ENCODE results near the gene TLE2.
"Not testable (repeated sequence)": the region's sequence is repeated elsewhere in the genome, so short reads cannot be mapped to it uniquely, and the experiment has no call there.

The TLE2 gene

DNA sequence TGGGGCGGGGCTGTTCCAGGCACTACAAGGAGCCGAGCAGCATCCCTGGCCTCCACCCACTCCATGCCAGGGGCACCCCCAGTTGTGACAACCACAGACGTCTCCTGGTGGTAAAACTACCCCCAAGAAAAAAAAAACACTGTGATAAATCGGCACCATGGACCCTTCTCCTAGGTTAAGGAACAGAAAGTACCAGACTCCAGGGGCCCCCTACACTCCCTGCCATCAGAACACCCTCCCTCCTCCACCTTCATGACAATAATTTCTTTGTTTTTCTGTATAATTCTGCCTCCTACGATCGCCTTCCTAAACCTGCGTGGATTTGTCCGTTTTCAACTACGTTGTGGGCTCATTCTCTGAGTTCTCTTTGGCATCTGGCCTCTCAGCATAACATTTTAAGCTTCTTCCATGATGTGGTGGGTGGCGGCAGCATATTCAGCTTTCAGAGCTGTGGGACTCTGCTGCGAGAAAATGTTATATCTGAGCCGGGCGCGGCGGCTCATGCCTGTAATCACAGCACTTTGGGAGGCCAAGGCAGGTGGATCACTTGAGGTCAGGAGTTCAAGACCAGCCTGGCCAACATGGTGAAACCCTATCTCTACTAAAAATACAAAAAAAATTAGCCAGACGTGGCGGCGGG, 8.6 kb downstream of the TLE2 start:
- no peaks in the 10 kb centered on the region for H3K36me3 ChIP-seq (ENCODE audit: insufficient read depth, low read length)
- no peaks in the 10 kb centered on the region for H3K9me3 ChIP-seq (ENCODE audit: control insufficient read depth, insufficient read depth, low read length)
- peaks cover 2% of the 10 kb centered on the region; the same call in 1 of the 2 replicates for H3K4me1 ChIP-seq (ENCODE audit: insufficient read depth, low read length)
- no peak overlapping the region for H3K9ac ChIP-seq (ENCODE audit: low read depth, low read length)

DNA sequence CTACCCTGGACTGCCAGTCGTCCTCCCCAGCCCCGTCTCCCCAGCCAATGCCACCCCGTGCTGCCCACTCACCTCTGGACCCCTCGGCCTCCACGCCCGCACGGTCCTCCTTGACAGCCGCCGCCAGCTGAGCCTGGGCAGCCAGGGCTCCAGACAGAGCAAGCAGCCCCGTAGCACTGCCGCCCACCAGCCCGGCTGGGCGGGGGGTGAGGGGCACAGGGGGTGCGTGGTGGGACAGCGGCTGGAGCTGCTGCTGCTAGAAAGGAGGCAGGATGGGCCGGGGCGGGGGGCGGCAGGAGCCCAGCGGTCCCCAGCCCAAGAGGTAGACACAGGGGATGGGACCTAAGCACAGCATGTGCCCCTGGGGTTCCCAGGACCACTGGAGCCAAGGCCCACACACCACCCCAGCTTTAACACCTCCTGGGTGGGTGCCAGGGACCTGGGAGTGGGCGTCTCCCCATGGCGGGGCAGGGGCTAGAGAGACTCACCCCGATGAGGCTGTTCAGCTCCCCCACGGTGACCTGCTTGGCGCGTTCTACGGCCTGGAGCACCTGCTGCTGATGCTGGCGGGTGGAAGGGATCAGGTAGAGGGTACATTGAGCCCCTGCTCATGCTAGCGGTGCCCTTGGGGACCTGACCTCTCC, 9.7 kb downstream of the TLE2 start:
- H3K36me3 ChIP-seq (ENCODE audit: insufficient read depth, low read length), result no peaks in the 10 kb centered on the region
- H3K9me3 ChIP-seq (ENCODE audit: control insufficient read depth, insufficient read depth, low read length), result no peaks in the 10 kb centered on the region
- H3K9ac ChIP-seq (ENCODE audit: low read depth, low read length), result no peak overlapping the region
- no peaks in the 10 kb centered on the region for H3K4me1 ChIP-seq (ENCODE audit: insufficient read depth, low read length)

DNA sequence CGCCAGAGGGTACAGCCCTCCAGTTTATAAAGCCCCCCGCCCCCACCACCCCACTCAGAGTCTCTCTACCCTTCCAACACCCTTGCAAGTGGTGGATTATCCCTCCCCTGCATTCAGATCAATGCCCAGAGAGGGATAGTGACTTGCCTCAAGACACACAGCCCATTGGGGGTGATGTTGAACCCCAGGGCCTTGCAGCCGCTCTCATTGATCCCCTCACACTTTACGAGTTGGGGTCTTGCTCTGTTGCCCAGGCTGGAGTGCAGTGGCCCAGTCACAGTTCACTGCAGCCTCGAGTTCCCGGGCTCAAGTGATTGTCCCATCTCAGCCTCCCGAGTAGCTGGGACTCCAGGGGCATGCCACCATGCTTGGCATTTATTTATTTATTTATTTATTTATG, 11.2 kb downstream of the TLE2 start:
- Histone ChIP-seq H3K36me3 (ENCODE audit: insufficient read depth, low read length) (no peaks in the 10 kb centered on the region), H3K9me3 (ENCODE audit: control insufficient read depth, insufficient read depth, low read length) (no peaks in the 10 kb centered on the region), H3K9ac (ENCODE audit: low read depth, low read length) (no peak overlapping the region), H3K4me1 (ENCODE audit: insufficient read depth, low read length) (no peaks in the 10 kb centered on the region; the same call in 1 of the 2 replicates)

DNA sequence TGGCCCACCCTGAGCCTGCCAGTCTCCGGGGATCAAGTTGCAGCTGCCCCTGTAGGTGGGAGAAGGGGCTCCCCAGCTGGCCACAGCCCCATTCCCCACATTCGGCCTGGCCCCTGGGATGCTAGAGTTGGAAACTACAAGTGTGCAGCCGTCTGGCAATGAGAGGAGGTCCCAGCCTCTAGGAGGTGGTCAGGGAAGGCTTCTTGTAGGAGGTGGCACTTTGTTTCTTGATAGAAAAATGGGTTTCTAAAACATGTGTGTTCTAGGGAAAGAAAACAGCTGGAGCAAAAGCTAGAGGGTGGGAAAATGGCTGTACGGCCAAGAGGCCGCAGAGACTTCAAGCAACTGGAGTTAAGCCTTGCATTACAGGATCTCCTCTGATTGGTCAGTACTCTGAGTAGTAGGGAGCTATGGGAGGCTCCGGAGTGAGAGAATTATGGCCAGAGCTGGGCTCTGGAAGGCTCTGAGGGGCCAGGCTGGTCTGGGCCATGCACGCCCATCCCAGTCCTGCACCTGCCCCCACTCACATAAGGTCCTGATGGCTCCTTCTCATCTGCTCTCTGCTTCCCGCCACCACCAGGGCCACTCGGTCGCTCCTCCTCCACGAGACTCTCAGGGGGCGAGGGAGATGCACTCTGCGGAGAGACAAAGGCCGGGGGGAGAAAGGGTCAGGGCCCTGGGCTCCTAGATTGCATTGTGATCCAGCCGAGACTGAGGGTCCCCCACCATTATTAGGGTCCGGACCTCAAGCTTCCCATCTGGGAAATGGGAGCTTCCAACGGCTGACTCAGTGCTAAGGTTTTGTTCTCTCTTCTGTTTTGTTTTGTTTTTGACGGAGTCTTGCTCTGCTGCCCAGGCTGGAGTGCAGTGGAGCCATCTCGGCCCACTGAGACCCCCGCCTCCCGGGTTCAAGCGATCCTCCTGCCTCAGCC, 13.7 kb downstream of the TLE2 start:
- Histone ChIP-seq H3K36me3 (ENCODE audit: insufficient read depth, low read length) (no peaks in the 10 kb centered on the region), H3K9me3 (ENCODE audit: control insufficient read depth, insufficient read depth, low read length) (no peaks in the 10 kb centered on the region), H3K9ac (ENCODE audit: low read depth, low read length) (no peak overlapping the region), H3K4me1 (ENCODE audit: insufficient read depth, low read length) (no peaks in the 10 kb centered on the region; the same call in 1 of the 2 replicates)

GRCh38 chr19:3014135-3014534, 14.9 kb downstream of the TLE2 start:
- no peaks in the 10 kb centered on the region; the same call in 1 of the 2 replicates for H3K4me1 ChIP-seq (ENCODE audit: insufficient read depth, low read length)
- no peak overlapping the region for H3K9ac ChIP-seq (ENCODE audit: low read depth, low read length)
- H3K9me3 ChIP-seq (ENCODE audit: control insufficient read depth, insufficient read depth, low read length), result no peaks in the 10 kb centered on the region
- no peaks in the 10 kb centered on the region for H3K36me3 ChIP-seq (ENCODE audit: insufficient read depth, low read length)

DNA sequence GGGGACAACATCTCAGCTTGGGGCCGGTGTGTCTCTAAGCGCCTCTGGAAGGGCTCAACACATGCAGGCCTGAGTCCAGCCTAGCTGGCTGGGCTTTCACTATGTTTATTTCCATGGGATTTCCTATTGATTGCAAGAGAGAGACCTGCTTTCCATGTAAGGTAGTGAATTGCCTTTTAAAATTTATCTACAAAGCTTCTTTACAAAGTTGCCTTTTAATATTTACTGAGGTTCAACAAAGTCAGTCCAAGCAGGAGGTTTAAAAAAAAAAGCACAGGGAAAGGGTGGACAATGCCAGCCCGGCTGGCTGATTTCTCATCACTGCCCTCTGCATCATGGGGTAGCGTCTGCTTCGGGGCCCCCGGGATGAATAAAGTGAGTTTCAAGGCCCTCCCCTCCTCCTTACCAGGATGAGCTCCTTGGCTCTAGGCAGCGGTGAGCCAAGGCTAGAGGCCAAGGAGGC, 15.8 kb downstream of the TLE2 start:
- no peaks in the 10 kb centered on the region for H3K9me3 ChIP-seq (ENCODE audit: control insufficient read depth, insufficient read depth, low read length)
- H3K36me3 ChIP-seq (ENCODE audit: insufficient read depth, low read length), result no peaks in the 10 kb centered on the region
- H3K9ac ChIP-seq (ENCODE audit: low read depth, low read length), result no peak overlapping the region
- no peaks in the 10 kb centered on the region; the same call in 1 of the 2 replicates for H3K4me1 ChIP-seq (ENCODE audit: insufficient read depth, low read length)

- H3K4me1 ChIP-seq (ENCODE audit: insufficient read depth, low read length), result no peaks in the 10 kb centered on the region; the same call in 1 of the 2 replicates
- no peaks in the 10 kb centered on the region for H3K9me3 ChIP-seq (ENCODE audit: control insufficient read depth, insufficient read depth, low read length)
- no peak overlapping the region for H3K9ac ChIP-seq (ENCODE audit: low read depth, low read length)
- no peaks in the 10 kb centered on the region for H3K36me3 ChIP-seq (ENCODE audit: insufficient read depth, low read length)
These were observed 16.3 kb downstream of the TLE2 start for GRCh38 chr19:3012621-3013262.

DNA sequence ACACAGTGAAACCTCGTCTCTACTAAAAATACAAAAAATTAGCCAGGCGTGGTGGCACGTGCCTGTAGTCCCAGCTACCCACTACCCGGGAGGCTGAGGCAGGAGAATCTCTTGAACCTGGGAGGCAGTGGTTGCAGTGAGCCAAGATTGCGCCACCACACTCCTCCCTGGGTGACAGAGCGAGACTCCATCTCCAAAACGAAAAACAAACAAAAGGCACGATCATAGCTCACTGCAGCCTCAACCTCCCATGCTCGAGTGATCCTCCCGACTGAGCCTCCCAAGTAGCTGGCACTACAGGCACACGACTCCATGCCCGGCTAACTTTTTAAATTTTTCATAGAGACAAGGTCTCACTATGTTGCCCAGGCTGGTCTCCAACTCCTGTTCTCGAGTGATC, 17.0 kb downstream of the TLE2 start:
- not testable (repeated sequence) for H3K36me3 ChIP-seq (ENCODE audit: insufficient read depth, low read length); H3K4me1 ChIP-seq (ENCODE audit: insufficient read depth, low read length); H3K9me3 ChIP-seq (ENCODE audit: control insufficient read depth, insufficient read depth, low read length); H3K9ac ChIP-seq (ENCODE audit: low read depth, low read length)

- Histone ChIP-seq H3K4me1 (ENCODE audit: insufficient read depth, low read length) (no peaks in the 10 kb centered on the region; the same call in 1 of the 2 replicates), H3K9ac (ENCODE audit: low read depth, low read length) (no peak overlapping the region), H3K36me3 (ENCODE audit: insufficient read depth, low read length) (no peaks in the 10 kb centered on the region), H3K9me3 (ENCODE audit: control insufficient read depth, insufficient read depth, low read length) (no peaks in the 10 kb centered on the region)
These were observed 18.2 kb downstream of the TLE2 start for GRCh38 chr19:3010871-3011270.

DNA sequence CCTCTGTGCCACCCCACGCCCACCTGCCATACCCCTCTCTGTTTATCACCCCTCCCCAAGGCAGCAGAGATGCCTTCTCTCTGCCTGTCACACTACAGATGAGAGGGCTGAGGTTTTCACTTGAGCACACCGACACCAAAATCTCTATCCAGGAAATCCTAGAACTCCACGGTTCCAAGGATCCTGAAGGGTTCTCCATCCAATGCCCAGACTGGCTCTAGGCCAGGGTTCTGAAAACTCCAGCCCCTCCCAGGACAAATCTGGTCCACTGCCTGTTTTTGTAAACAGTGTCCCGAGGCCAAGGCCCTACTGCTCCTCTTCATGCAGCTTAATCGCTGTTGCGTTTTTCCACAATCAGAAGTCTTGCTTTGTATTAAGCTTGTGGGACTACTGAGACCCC, 20.1 kb downstream of the TLE2 start:
- Histone ChIP-seq H3K9me3 (ENCODE audit: control insufficient read depth, insufficient read depth, low read length) (no peaks in the 10 kb centered on the region), H3K36me3 (ENCODE audit: insufficient read depth, low read length) (no peaks in the 10 kb centered on the region), H3K9ac (ENCODE audit: low read depth, low read length) (no peak overlapping the region), H3K4me1 (ENCODE audit: insufficient read depth, low read length) (no peaks in the 10 kb centered on the region; the same call in 1 of the 2 replicates)

DNA sequence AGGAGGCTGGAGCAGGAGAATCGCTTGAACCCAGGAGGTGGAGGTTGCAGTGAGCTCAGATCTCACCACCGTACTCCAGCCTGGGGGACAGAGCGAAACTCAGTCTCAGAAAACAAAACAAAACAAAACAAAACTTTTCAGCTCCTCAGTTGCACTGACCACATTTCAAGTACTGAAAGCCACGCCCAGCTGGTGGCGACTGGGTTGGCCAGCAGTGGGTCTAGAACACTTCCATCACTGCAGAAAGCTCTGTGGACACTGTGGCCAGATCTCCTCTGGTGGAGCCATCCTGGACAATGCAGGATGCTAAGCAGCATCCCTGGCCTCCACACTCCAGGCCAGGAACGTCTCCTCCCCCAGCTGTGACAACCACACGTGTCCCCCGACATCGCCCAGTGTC, 21.1 kb downstream of the TLE2 start:
- Histone ChIP-seq H3K4me1 (ENCODE audit: insufficient read depth, low read length) (no peaks in the 10 kb centered on the region; the same call in 1 of the 2 replicates), H3K36me3 (ENCODE audit: insufficient read depth, low read length) (no peaks in the 10 kb centered on the region), H3K9me3 (ENCODE audit: control insufficient read depth, insufficient read depth, low read length) (no peaks in the 10 kb centered on the region), H3K9ac (ENCODE audit: low read depth, low read length) (no peak overlapping the region)

- Histone ChIP-seq H3K36me3 (ENCODE audit: insufficient read depth, low read length) (no peaks in the 10 kb centered on the region), H3K9me3 (ENCODE audit: control insufficient read depth, insufficient read depth, low read length) (no peaks in the 10 kb centered on the region), H3K4me1 (ENCODE audit: insufficient read depth, low read length) (no peaks in the 10 kb centered on the region; the same call in 1 of the 2 replicates), H3K9ac (ENCODE audit: low read depth, low read length) (peak overlapping the region; percentile 22; the same call in 1 of the 2 replicates)
These were observed 22.9 kb downstream of the TLE2 start for GRCh38 chr19:3006075-3006767.

GRCh38 chr19:3005345-3005744, 23.7 kb downstream of the TLE2 start:
- no peaks in the 10 kb centered on the region for H3K9me3 ChIP-seq (ENCODE audit: control insufficient read depth, insufficient read depth, low read length)
- no peaks in the 10 kb centered on the region; the same call in 1 of the 2 replicates for H3K4me1 ChIP-seq (ENCODE audit: insufficient read depth, low read length)
- H3K9ac ChIP-seq (ENCODE audit: low read depth, low read length), result no peak overlapping the region
- no peaks in the 10 kb centered on the region for H3K36me3 ChIP-seq (ENCODE audit: insufficient read depth, low read length)
